HG03432 (cell line): ENCODE results near the gene CYTH1.

Experiments
- ATAC-seq: cut with Tn5 transposase; IDR thresholded peaks from one replicate; pipeline ENCODE4 v1.9.1; 2021; ENCODE audit warnings: mild to moderate bottlenecking, moderate library complexity; ENCODE audit not compliant: unreplicated experiment

The CYTH1 gene

DNA sequence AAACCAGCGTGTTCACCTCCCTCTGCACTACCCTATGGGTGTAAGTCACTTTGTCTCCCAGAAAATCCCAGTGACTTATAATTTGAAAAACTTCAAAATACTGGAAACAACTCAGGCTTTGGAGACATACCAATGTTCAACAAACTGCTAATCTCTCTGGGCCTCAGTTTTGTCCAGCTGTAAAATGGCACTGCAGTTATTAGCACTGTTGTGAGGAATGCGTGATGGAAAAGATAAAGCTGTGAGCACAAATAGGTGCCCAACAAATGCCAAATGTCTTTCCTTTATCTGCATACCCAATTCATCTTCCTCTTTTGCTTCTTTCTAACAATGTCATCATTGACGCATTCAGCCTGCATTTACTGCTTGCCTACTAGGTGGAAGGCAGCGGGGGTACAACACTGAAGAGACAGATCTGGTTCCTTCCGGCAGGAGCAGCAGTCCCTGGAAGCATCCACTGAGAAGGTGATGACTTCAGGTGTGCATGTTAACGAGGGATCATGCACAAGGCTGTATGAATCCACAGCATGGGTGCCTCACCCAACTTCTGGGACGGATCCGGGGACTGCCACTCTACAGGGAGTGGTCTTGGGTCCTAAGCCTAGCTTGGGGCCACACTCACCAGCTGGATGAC lies 63.4 kb downstream of the CYTH1 start:
- no peak for ATAC-seq

- no peak for ATAC-seq
These were observed 64.6 kb downstream of the CYTH1 start for GRCh38 chr17:78717431-78717980.

DNA sequence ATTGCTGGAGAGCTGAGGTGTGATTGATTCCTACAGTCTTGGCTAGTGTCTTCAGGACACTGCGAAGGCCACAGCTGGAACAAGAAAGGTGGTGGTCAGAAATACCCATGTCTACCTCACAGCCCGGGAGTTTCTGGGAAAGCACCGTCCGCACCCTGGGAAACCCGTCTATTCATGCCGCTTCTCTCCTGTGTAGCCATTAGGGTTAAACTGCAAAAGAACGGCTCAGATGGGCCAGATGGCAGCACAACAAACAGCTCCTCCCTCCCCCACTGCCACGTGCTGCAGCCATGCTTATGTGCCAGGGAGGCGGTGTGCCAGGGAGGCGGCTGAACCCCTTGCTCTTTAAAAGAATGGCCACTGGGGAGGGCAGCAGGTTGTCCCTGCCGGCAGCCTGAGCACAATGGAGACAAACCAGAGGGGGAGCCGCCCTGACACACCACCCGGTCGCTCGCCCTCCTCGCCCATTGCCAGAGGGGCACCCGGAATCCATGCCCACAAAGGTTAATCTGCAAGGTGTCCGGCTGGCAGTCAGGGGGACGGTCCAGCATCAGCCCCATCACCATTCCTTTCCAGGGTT lies 65.2 kb downstream of the CYTH1 start:
- peak; percentile 37 for ATAC-seq

GRCh38 chr17:78716292-78716691 lies 65.8 kb downstream of the CYTH1 start:
- no peak for ATAC-seq

GRCh38 chr17:78715876-78716275 lies 66.2 kb downstream of the CYTH1 start:
- ATAC-seq, result no peak

DNA sequence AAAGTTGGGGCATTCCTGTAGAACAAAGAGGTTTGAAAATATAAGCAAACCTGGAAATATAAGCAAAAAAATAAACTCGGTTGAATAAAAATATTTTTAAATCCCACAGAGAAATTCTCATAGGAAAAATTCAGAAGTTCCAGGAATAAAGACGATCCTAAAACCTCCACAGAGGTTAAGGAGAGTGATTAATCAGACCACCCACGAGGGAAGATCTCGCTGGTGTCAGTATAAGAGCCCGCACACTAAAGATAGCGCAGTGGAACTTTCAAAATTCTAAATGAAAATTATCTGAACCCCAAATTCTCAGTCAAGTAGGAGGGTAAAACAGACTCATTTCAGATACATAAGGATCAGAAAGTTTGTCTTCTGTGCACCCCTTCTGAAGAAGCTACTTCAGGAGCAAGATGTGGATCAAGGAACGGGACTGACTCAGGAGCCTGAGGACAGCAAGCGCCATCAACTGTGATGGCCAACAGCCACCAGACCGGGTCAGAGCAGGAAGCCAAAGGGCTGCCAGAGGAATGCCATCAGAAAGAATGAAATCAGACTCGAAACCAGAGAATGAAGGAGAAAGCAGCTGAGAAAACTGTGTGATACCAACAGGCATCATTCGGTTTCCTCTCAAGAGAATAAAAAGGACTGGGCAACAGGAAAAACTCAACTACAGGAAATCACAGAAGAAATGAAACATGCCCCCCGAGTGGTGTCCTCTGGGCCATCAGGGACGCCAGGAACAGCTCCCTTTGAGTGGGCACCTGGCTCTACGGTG lies 66.9 kb downstream of the CYTH1 start:
- ATAC-seq, result no peak

DNA sequence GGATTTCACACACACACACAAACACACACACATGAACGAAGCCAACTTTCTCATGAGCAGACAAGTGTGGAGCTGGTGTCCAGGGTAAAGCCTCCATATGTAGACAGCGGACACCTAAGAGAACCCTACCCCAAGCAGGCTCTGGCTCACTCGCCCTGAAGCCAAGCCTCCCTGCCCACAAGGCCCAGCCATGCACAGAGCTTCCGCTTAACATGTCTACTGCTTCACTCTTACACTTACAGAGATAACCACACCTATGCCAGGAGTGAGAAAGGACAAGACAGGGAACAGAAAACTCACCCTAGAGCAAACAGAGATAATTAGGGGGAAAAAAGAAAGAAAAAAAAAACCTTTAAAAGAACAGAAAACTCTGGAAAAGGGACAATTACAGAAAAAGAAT lies 67.5 kb downstream of the CYTH1 start:
- no peak for ATAC-seq

GRCh38 chr17:78712043-78712442 lies 70.0 kb downstream of the CYTH1 start:
- no peak for ATAC-seq

- ATAC-seq, result no peak
These were observed 71.5 kb downstream of the CYTH1 start for GRCh38 chr17:78710607-78711006.

GRCh38 chr17:78709751-78710181 lies 72.3 kb downstream of the CYTH1 start:
- no peak for ATAC-seq

DNA sequence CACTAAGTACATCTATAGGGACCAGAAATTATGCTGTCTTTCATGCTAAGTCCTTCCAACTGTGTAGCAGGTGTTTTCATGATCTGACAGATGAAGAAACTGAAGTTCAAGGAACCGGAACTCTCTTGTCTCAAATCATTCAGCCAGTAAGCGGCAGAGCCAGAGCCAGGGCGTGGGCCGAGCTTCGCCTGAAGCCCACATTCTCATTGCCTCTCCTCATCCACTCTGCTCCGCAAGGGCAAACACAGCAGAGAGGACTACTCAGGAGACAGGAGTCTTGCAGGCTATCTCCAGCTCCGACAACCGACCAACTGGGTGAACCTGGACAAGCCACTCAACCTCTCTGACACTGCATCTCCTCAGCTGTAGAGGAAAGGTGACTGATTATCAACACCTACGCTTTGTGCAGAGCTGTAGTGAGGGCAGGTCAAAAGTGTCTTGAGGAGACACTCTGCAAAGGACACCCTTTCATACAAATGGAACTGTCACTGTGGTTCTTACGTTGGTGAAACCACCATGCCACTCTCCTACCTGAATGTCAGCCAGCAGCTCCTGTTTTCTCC lies 72.9 kb downstream of the CYTH1 start:
- ATAC-seq, result peak; percentile 62

- ATAC-seq, result no peak
These were observed 73.5 kb downstream of the CYTH1 start for GRCh38 chr17:78708510-78708973.

DNA sequence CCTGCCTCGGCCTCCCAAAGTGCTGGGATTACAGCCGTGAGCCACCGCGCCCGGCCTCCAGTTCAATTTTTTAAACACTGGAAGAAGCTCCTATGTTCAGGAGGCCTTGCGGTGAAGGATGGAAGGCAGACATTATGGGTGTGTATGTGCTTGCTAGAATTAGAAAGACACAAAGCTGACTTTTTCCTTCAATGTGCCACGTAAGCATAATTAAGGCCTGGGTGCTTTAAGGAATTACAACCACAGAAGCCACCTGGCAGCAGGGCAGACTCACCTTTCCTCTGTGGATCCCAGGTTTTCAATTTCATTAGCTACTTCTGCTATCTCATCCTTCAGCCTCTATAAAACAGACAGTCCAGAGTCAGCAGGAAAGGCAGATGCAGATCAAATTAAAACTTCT lies 74.2 kb downstream of the CYTH1 start:
- no peak for ATAC-seq

DNA sequence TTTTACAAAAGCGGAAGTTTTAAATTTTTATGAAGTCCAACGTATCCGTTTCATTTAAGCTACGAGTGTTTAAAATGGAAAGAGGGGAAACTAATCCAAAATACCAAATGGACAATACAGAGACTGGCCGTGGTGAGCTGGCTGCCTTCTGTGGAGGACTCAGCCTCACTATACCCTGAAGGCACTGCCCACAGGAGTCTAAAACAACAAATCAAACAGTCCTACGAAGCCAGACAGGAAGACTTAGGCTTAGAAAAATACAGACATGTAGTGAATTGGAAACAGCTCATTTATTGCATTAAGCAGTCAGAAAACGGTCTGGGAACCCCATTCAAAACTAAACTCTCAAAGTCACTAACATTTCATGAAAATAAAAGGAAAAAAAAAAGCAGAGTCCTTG lies 75.1 kb downstream of the CYTH1 start:
- no peak for ATAC-seq

DNA sequence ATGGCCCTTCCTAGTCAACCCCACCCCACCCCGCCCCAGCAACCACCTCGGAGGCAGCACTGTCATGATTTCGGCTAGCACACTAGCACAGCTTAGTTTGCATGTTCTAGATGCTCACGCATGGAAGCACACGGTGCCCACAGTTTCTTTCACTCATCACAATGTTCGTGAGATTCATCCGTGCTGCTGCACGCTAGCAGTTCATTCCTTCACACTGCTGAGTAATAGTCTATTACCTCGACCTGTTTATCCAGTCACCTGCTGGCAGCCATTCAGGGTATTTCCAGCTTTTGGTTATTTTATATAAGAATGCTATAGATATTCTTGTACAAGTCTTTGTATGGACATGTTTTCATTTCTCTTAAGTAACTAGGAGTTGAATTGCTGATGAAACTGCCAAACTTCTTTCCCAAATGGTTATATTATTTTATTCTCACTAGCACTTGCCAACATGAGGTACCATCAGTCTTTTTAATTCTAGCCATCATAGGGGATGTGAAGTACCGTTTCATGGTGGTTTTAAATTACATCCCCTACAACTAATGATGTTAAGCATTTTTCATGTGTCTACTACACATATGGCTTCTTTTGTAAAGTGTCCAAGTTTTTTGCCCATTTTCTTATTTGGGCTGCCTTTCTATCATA lies 75.7 kb downstream of the CYTH1 start:
- ATAC-seq, result peak; percentile 46

GRCh38 chr17:78705071-78705470 lies 77.0 kb downstream of the CYTH1 start:
- no peak for ATAC-seq

DNA sequence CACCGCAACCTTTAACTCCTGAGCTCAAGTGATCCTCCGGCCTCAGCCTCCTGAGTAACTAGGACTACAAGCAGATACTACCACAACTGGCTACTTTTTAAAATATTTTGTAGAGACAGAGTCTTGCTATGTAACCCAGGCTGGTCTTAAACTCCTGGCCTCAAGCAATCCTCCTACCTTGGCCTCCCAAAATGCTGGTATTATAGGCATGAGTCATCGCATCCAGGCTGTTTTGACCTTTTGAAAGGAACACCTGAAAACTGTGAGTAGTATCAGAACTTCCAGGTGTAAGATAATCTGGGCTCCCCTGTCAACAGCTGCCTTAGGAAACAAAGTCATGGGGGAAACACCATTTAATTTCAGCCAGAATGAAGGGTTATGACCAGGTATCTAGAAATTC lies 77.5 kb downstream of the CYTH1 start:
- no peak for ATAC-seq

GRCh38 chr17:78697554-78698343 lies 84.3 kb downstream of the CYTH1 start:
- no peak for ATAC-seq

GRCh38 chr17:78697122-78697521 lies 85.0 kb downstream of the CYTH1 start:
- ATAC-seq, result no peak
